HepG2 (cell line): Measurements from ENCODE around the gene JMJD1C. TPM values are rescaled to one million over a fixed set of nuclear protein-coding genes. Genes with fewer than 3 reads are reported as not detected.

Experiments used
- ATAC-seq: fragments of 200-7000 bp; cut with Tn5 transposase; 3 replicates; pipeline ENCODE4 v1.9.1; 2020; ENCODE audit warnings: mild to moderate bottlenecking, moderate library complexity
- BruUV-seq: library from RNA; stranded (reverse); fragments of 400-500 nt; replicated peaks from 2 replicates; lab custom pipeline; 2021; lab: Mats Ljungman, UMichigan
- CTCF ChIA-PET: fragments of 300-600 bp; formaldehyde crosslinking; extraction: SDS; loops from one replicate; lab custom pipeline; 2021; ENCODE audit warnings: low total read pairs, inconsistent platforms, low intra/inter-chr PET ratio; lab: Yijun Ruan, JAX
- POLR2A ChIA-PET: fragments of 350-600 bp; sonication (Branson Sonifier 250); formaldehyde crosslinking; loops from one replicate; lab custom pipeline; 2020; ENCODE audit warnings: antibody characterized with exemption, inconsistent platforms; lab: Yijun Ruan, JAX
- DNase-seq: peaks from one replicate; pipeline ENCODE4 v3.0.0-alpha.2; 2015; ENCODE audit warnings: low spot score
- FAIRE-seq: peaks from 3 replicates; lab custom pipeline; 2011; peaks lifted over from hg19 to GRCh38; lab: Jason Lieb, UNC
- H2AFZ ChIP-seq: one replicate; pipeline ENCODE4 v1.6.1; 2011; ENCODE audit warnings: low read length, inconsistent platforms
- H3K27ac ChIP-seq: fragments of 300-600 bp; 3 replicates; pipeline ENCODE4 v1.8.0; 2011; ENCODE audit warnings: mixed run types, mild to moderate bottlenecking, mixed read lengths, low read length, inconsistent platforms; ENCODE audit not compliant: insufficient read depth; ENCODE audit errors: extremely low read length
- H3K27me3 ChIP-seq, 2 experiments: fragments of 200-600 bp in 1 of 2; 2 replicates in 1 of 2; 3 replicates in 1 of 2; pipeline versions ENCODE4 v1.6.0 to v1.8.0; 2011; ENCODE audit warnings: low read length in 2 of 2, mild to moderate bottlenecking in 2 of 2, moderate library complexity in 2 of 2, inconsistent platforms in 1 of 2; ENCODE audit not compliant: insufficient read depth in 2 of 2, control insufficient read depth in 1 of 2
- H3K36me3 ChIP-seq, 2 experiments: fragments of 200-600 bp in 1 of 2; replicated peaks in 1 of 2; 2 replicates in 1 of 2; 3 replicates in 1 of 2; pipeline versions ENCODE4 v1.5.1 to v1.8.0; 2011; ENCODE audit warnings: low read length in 2 of 2, inconsistent platforms in 1 of 2; ENCODE audit not compliant: insufficient read depth in 2 of 2, control insufficient read depth in 1 of 2
- H3K4me1 ChIP-seq: 2 replicates; pipeline ENCODE4 v1.5.1; 2012; ENCODE audit warnings: low read length, inconsistent platforms; ENCODE audit not compliant: insufficient read depth
- H3K4me2 ChIP-seq: 2 replicates; pipeline ENCODE4 v1.6.0; 2011; ENCODE audit warnings: low read depth, low read length, inconsistent platforms
- H3K4me3 ChIP-seq, 3 experiments: fragments of 200-600 bp in 1 of 3; sonication (generic), shearing (Covaris generic) in 1 of 3; replicated peaks in 1 of 3; 2 replicates each; pipeline ENCODE4 v1.5.1; 2011 to 2016; ENCODE audit warnings: low read length in 3 of 3, inconsistent platforms in 2 of 3, low read depth in 2 of 3, mild to moderate bottlenecking in 2 of 3, control low read depth in 1 of 3, mixed read lengths in 1 of 3; ENCODE audit not compliant: insufficient read depth in 1 of 3
- H3K79me2 ChIP-seq: one replicate; pipeline ENCODE4 v1.6.1; 2011; ENCODE audit warnings: low read length, inconsistent platforms; ENCODE audit not compliant: insufficient read depth
- H3K9ac ChIP-seq: 2 replicates; pipeline ENCODE4 v1.6.0; 2011; ENCODE audit warnings: mild to moderate bottlenecking, low read depth, low read length, inconsistent platforms; ENCODE audit not compliant: insufficient read depth
- H3K9me3 ChIP-seq: 2 replicates; pipeline ENCODE4 v1.5.1; 2012; ENCODE audit warnings: mild to moderate bottlenecking, low read length
- H4K20me1 ChIP-seq: 2 replicates; pipeline ENCODE4 v1.6.0; 2011; ENCODE audit warnings: inconsistent platforms, mild to moderate bottlenecking, low read length, moderate library complexity; ENCODE audit not compliant: insufficient read depth
- ETV5 ChIP-seq: IDR thresholded peaks from 2 replicates; pipeline ENCODE4 v1.6.1; 2018; ENCODE audit warnings: missing biosample characterization, missing genetic modification reagents, inconsistent platforms, borderline replicate concordance
- NBN ChIP-seq: fragments of 450-650 bp; conservative IDR thresholded peaks from 2 replicates; pipeline ENCODE4 v1.6.1; 2017
- PITX1 ChIP-seq: sonication (generic); formaldehyde crosslinking; IDR thresholded peaks from 2 replicates; pipeline ENCODE4 v1.5.1; 2020; ENCODE audit warnings: mild to moderate bottlenecking, missing genetic modification reagents
- PTBP1 ChIP-seq: fragments of 200-400 bp; formaldehyde crosslinking; IDR thresholded peaks from 2 replicates; pipeline ENCODE4 v1.6.1; 2018; ENCODE audit warnings: low read length, low read depth; ENCODE audit not compliant: poor library complexity, severe bottlenecking
- ZKSCAN1 ChIP-seq: fragments of 150-350 bp; IDR thresholded peaks from 2 replicates; pipeline ENCODE4 v1.6.1; 2014; ENCODE audit warnings: low read length
- ZNF207 ChIP-seq: fragments of 450-650 bp; IDR thresholded peaks from 2 replicates; pipeline ENCODE4 v1.6.1; 2016; ENCODE audit warnings: antibody characterized with exemption, borderline replicate concordance
- ZNF546 ChIP-seq: sonication (generic); formaldehyde crosslinking; conservative IDR thresholded peaks from 2 replicates; pipeline ENCODE4 v1.8.1; 2023; ENCODE audit warnings: mild to moderate bottlenecking, missing genetic modification reagents
- WGBS: methylation state at CpG from one replicate; pipeline ENCODE4 v1.1.6; 2017; ENCODE audit warnings: low lambda C conversion rate; 5-methylcytosine and 5-hydroxymethylcytosine counted together
- in situ Hi-C: cut with HindIII; loops from 2 replicates; pipeline ENCODE4 v1.10.0; 2017; ENCODE audit warnings: low pct_unique_long_range_greater_than_20kb; ENCODE audit not compliant: extremely low pct_ligation_motif_present
- intact Hi-C: fragments of 100-400 bp; cut with micrococcal nuclease; formaldehyde crosslinking; loops from one replicate; pipeline ENCODE4 v1.10.0; 2022; ENCODE audit not compliant: unreplicated experiment
- polyA plus RNA-seq, 8 experiments: library from polyadenylated mRNA; depleted of rRNA in 3 of 8; stranded (reverse) in 7 of 8; unstranded in 1 of 8; fragments of >200 nt; fragmentation: Illumina TruSeq in 4 of 8; extraction: Trizol in 4 of 8; gene quantifications; 2 replicates each; pipeline versions ENCODE4 v1.2.1 to v1.2.3, GENCODE V29; 2011 to 2016; ENCODE audit warnings: low read depth in 4 of 8, missing spikeins in 1 of 8, mixed read lengths in 1 of 8; ENCODE audit not compliant: insufficient read depth in 1 of 8
- total RNA-seq, 5 experiments: library from RNA; depleted of rRNA; stranded (reverse); fragments of >200 nt; fragmentation: Illumina TruSeq; extraction: Trizol; gene quantifications; 2 replicates each; pipeline ENCODE4 v1.2.3, GENCODE V29; 2016; ENCODE audit warnings: low read depth in 1 of 5
- TF ChIP-seq, protein P1 (sequence below): sonication (generic); formaldehyde crosslinking; IDR thresholded peaks from 2 replicates; pipeline ENCODE4 v1.9.0; 2021; ENCODE audit warnings: missing genetic modification reagents, borderline replicate concordance

JMJD1C gene
- total and polyA plus RNA-seq, 2 of the 13 experiments (the other 11 are each of a cell fraction or from before 2014, with no cell fraction given) = 42.3 to 42.7 TPM

DNA sequence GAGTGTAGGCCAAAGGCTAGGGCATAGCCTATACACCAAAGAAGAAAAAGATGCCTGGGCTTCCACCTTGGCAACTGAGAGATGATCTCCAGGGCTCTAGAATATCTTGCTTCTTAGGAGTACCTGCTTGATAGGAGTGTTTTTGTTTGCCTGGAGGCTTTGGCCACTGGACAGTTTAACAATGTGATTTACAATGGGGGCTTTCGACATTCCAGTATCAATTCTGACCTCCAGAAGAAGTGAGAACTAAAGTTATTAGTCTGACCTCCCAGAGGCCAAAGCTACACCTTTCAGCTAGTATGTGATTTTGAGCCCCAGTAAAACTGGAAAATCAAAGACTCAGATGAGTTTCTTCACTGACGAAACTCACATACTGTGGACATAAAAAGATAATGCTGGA, 96.1 kb downstream of the JMJD1C start:
- Histone ChIP-seq H3K27me3 (no peaks in the 10 kb centered on the region; a peak in 1 of 5 replicates), H3K4me2 (no peak overlapping the region), H3K4me1 (peaks cover 20% of the 10 kb centered on the region), H3K9ac (no peak overlapping the region), H3K36me3 (no peaks in the 10 kb centered on the region), H3K27ac (no peak overlapping the region), H3K4me3 (no peak overlapping the region), H2AFZ (no peak overlapping the region), H4K20me1 (no peaks in the 10 kb centered on the region; the same call in 1 of the 2 replicates), H3K9me3 (no peaks in the 10 kb centered on the region), H3K79me2 (peaks cover 7% of the 10 kb centered on the region)
- no TSS peak for BruUV-seq
- DNase-seq (no peak), ATAC-seq (no peak), FAIRE-seq (no peak)
- TF ChIP-seq ZNF207 (no peak), PTBP1 (no peak), NBN (no peak), PITX1 (no peak), ETV5 (CRISPR knock-in tag) (no peak), ZKSCAN1 (no peak), ZNF546 (CRISPR knock-in tag) (no peak)
- TF ChIP-seq, protein P1, sequence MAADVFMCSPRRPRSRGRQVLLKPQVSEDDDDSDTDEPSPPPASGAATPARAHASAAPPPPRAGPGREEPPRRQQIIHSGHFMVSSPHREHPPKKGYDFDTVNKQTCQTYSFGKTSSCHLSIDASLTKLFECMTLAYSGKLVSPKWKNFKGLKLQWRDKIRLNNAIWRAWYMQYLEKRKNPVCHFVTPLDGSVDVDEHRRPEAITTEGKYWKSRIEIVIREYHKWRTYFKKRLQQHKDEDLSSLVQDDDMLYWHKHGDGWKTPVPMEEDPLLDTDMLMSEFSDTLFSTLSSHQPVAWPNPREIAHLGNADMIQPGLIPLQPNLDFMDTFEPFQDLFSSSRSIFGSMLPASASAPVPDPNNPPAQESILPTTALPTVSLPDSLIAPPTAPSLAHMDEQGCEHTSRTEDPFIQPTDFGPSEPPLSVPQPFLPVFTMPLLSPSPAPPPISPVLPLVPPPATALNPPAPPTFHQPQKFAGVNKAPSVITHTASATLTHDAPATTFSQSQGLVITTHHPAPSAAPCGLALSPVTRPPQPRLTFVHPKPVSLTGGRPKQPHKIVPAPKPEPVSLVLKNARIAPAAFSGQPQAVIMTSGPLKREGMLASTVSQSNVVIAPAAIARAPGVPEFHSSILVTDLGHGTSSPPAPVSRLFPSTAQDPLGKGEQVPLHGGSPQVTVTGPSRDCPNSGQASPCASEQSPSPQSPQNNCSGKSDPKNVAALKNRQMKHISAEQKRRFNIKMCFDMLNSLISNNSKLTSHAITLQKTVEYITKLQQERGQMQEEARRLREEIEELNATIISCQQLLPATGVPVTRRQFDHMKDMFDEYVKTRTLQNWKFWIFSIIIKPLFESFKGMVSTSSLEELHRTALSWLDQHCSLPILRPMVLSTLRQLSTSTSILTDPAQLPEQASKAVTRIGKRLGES = no peak
- 92% methylated on average over 2 of the region's 2 CpGs for WGBS
- POLR2A ChIA-PET = no interaction called here
- CTCF ChIA-PET = no interaction called here
- intact Hi-C loops = loop anchor here (10.0 kb wide), 1 partner anchor 65 kb away; no protein-coding TSS in a partner anchor
- in situ Hi-C loops = no loop called here
